ENCODE results near the gene PNPLA2. TPM values are rescaled to one million over a fixed set of nuclear protein-coding genes. Genes with fewer than 3 reads are reported as not detected.

Gene PNPLA2

GRCh38 chr11:871472-871871 is 52.8 kb downstream of the PNPLA2 start:
- Histone ChIP-seq H4K8ac (ENCODE audit: low read depth, low read length) (no peak overlapping the region), H3K4ac (ENCODE audit: low read depth, low read length) (no peak overlapping the region), H2BK120ac (ENCODE audit: low read depth, low read length) (no peak overlapping the region), H2BK5ac (ENCODE audit: low read length) (no peak overlapping the region), H4K5ac (ENCODE audit: low read length) (no peak overlapping the region), H3K79me1 (ENCODE audit: low read length) (no peaks in the 10 kb centered on the region), H3K4me1 (ENCODE audit: control insufficient read depth, low read depth, low read length) (no peaks in the 10 kb centered on the region), H3K27me3 (ENCODE audit: insufficient read depth, low read length, poor library complexity) (no peaks in the 10 kb centered on the region), H3K56ac (ENCODE audit: low read length) (no peak overlapping the region), H3K18ac (ENCODE audit: low read length) (no peak overlapping the region), H2AK5ac (ENCODE audit: low read length) (no peak overlapping the region), H3K23ac (ENCODE audit: low read length) (no peak overlapping the region), H3K27ac (ENCODE audit: low read depth, low read length) (no peak overlapping the region), H3K36me3 (ENCODE audit: control insufficient read depth, insufficient read depth, low read length) (no peaks in the 10 kb centered on the region), H2BK15ac (replicated peaks; ENCODE audit: low read depth) (no peak overlapping the region), H3K79me2 (ENCODE audit: control insufficient read depth, insufficient read depth, low read length) (no peaks in the 10 kb centered on the region), H3K4me3 (ENCODE audit: low read length) (no peak overlapping the region), H3K4me2 (ENCODE audit: low read length) (no peak overlapping the region), H3K9ac (ENCODE audit: low read length) (no peak overlapping the region)
- no peak for DNase-seq
- WGBS (ENCODE audit: extremely low coverage, insufficient coverage, low lambda C conversion rate): no CpG with 5 or more reads among the region's 9 CpGs

- no peak for DNase-seq
- no peak overlapping the region for H3K4me3 ChIP-seq (ENCODE audit: low read length)
- no peaks in the 10 kb centered on the region for H3K27me3 ChIP-seq (ENCODE audit: insufficient read depth, low read length, poor library complexity)
- no peak overlapping the region for H4K8ac ChIP-seq (ENCODE audit: low read depth, low read length)
- H3K23ac ChIP-seq (ENCODE audit: low read length): no peak overlapping the region
- no peak overlapping the region for H2BK15ac ChIP-seq (replicated peaks; ENCODE audit: low read depth)
- no peak overlapping the region for H2BK120ac ChIP-seq (ENCODE audit: low read depth, low read length)
- H3K9ac ChIP-seq (ENCODE audit: low read length): no peak overlapping the region
- no peak overlapping the region for H3K56ac ChIP-seq (ENCODE audit: low read length)
- no peak overlapping the region for H2BK5ac ChIP-seq (ENCODE audit: low read length)
- H4K5ac ChIP-seq (ENCODE audit: low read length): no peak overlapping the region
- no peaks in the 10 kb centered on the region for H3K4me1 ChIP-seq (ENCODE audit: control insufficient read depth, low read depth, low read length)
- no peak overlapping the region for H3K4ac ChIP-seq (ENCODE audit: low read depth, low read length)
- H2AK5ac ChIP-seq (ENCODE audit: low read length): no peak overlapping the region
- no peaks in the 10 kb centered on the region for H3K79me2 ChIP-seq (ENCODE audit: control insufficient read depth, insufficient read depth, low read length)
- no peaks in the 10 kb centered on the region for H3K79me1 ChIP-seq (ENCODE audit: low read length)
- no peak overlapping the region for H3K18ac ChIP-seq (ENCODE audit: low read length)
- no peak overlapping the region for H3K27ac ChIP-seq (ENCODE audit: low read depth, low read length)
- no CpG with 5 or more reads among the region's 9 CpGs for WGBS (ENCODE audit: extremely low coverage, insufficient coverage, low lambda C conversion rate)
- no peaks in the 10 kb centered on the region for H3K36me3 ChIP-seq (ENCODE audit: control insufficient read depth, insufficient read depth, low read length)
- H3K4me2 ChIP-seq (ENCODE audit: low read length): no peak overlapping the region
These were observed 54.1 kb downstream of the PNPLA2 start for GRCh38 chr11:872799-873198.

GRCh38 chr11:873706-874105 is 55.0 kb downstream of the PNPLA2 start:
- no peak overlapping the region for H3K4me3 ChIP-seq (ENCODE audit: low read length)
- no peak overlapping the region for H3K23ac ChIP-seq (ENCODE audit: low read length)
- H3K4me1 ChIP-seq (ENCODE audit: control insufficient read depth, low read depth, low read length): no peaks in the 10 kb centered on the region
- no peak overlapping the region for H2BK15ac ChIP-seq (replicated peaks; ENCODE audit: low read depth)
- no peak overlapping the region for H2AK5ac ChIP-seq (ENCODE audit: low read length)
- H3K9ac ChIP-seq (ENCODE audit: low read length): no peak overlapping the region
- H3K4me2 ChIP-seq (ENCODE audit: low read length): no peak overlapping the region
- no peak overlapping the region for H3K56ac ChIP-seq (ENCODE audit: low read length)
- H3K36me3 ChIP-seq (ENCODE audit: control insufficient read depth, insufficient read depth, low read length): no peaks in the 10 kb centered on the region
- no peak overlapping the region for H3K27ac ChIP-seq (ENCODE audit: low read depth, low read length)
- H2BK5ac ChIP-seq (ENCODE audit: low read length): no peak overlapping the region
- no peak for DNase-seq
- H3K27me3 ChIP-seq (ENCODE audit: insufficient read depth, low read length, poor library complexity): no peaks in the 10 kb centered on the region
- no peak overlapping the region for H4K5ac ChIP-seq (ENCODE audit: low read length)
- H2BK120ac ChIP-seq (ENCODE audit: low read depth, low read length): no peak overlapping the region
- no CpG with 5 or more reads among the region's 12 CpGs for WGBS (ENCODE audit: extremely low coverage, insufficient coverage, low lambda C conversion rate)
- H3K4ac ChIP-seq (ENCODE audit: low read depth, low read length): no peak overlapping the region
- H4K8ac ChIP-seq (ENCODE audit: low read depth, low read length): no peak overlapping the region
- H3K79me2 ChIP-seq (ENCODE audit: control insufficient read depth, insufficient read depth, low read length): no peaks in the 10 kb centered on the region
- no peak overlapping the region for H3K18ac ChIP-seq (ENCODE audit: low read length)
- no peaks in the 10 kb centered on the region for H3K79me1 ChIP-seq (ENCODE audit: low read length)

Small RNAs within 50 kb of the gene (small RNA-seq; reads per million reads assigned to genes)
- gene SNORA52 (ENCODE audit: insufficient read depth): not detected
